Lower leg skin (tissue), 4 donors: ENCODE measurements around the gene FYCO1. TPM values are rescaled to one million over a fixed set of nuclear protein-coding genes. Genes with fewer than 3 reads are reported as not detected.
A peak's percentile ranks its signal among the peaks of the same experiment; 100 is the strongest.

Experiments used
- DNase-seq, 2 donors: peaks; one replicate each; pipeline ENCODE4 v3.0.0-alpha.2; 2019; ENCODE audit warnings: low spot score in 2 of 2
- H3K4me3 ChIP-seq: fragments of 200-600 bp; sonication (generic); 2 replicates; pipeline ENCODE4 v1.5.1; 2017; ENCODE audit warnings: mild to moderate bottlenecking, low read depth; ENCODE audit not compliant: poor library complexity, severe bottlenecking
- POLR2A ChIP-seq, 2 donors: fragments of 450-650 bp; IDR thresholded peaks; one replicate each; pipeline ENCODE4 v1.6.1; 2016 to 2017; ENCODE audit warnings: antibody characterized with exemption in 2 of 2, mild to moderate bottlenecking in 1 of 2, moderate library complexity in 1 of 2
- WGBS, 2 donors: methylation state at CpG; one replicate each; pipeline ENCODE4 v1.1.5; 2018; 5-methylcytosine and 5-hydroxymethylcytosine counted together
- intact Hi-C: fragments of 100-400 bp; cut with DNase I; formaldehyde crosslinking; loops from one replicate; pipeline ENCODE4 v1.15.0; 2023; ENCODE audit warnings: low total_unique reads
- total RNA-seq, 4 donors: library from RNA; depleted of rRNA; stranded (reverse); fragments of >200 nt; gene quantifications; one replicate each; pipeline ENCODE4 v1.1.0, GENCODE V29; 2016
- TF ChIP-seq, protein P1 (sequence below), 3 donors: fragments of 450-650 bp; IDR thresholded peaks; one replicate each; pipeline ENCODE4 v1.5.1; 2016; ENCODE audit warnings: antibody characterized with exemption in 3 of 3, mild to moderate bottlenecking in 3 of 3, moderate library complexity in 2 of 3

The FYCO1 gene
- total RNA-seq, 4 donors from 2014 or later: 35.0 to 57.0 (median 51.3) TPM

DNA sequence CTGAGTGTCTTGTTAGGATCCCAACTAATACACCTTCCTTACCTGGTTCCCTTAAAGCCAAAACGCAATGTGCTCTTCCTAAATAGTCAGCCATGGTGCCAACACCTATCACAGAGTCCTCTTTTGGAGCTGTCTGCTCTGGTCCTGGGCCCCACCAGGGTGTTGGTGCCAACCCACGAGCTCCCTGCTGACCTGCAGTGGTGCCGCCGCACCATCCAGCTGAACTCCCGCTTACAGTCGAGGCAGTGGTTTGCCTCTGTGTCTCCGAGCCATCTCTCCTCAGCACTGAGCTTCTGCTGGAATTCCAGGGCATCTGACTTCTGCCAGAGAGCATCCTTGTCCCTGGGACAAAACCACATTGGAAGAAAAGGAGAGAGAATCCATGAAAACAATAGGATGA, 36.4 kb downstream of the FYCO1 start:
- no peak for DNase-seq
- 87 to 93% methylated on average over 7 of the region's 7 CpGs for WGBS, 2 donors
- TF ChIP-seq, protein P1, sequence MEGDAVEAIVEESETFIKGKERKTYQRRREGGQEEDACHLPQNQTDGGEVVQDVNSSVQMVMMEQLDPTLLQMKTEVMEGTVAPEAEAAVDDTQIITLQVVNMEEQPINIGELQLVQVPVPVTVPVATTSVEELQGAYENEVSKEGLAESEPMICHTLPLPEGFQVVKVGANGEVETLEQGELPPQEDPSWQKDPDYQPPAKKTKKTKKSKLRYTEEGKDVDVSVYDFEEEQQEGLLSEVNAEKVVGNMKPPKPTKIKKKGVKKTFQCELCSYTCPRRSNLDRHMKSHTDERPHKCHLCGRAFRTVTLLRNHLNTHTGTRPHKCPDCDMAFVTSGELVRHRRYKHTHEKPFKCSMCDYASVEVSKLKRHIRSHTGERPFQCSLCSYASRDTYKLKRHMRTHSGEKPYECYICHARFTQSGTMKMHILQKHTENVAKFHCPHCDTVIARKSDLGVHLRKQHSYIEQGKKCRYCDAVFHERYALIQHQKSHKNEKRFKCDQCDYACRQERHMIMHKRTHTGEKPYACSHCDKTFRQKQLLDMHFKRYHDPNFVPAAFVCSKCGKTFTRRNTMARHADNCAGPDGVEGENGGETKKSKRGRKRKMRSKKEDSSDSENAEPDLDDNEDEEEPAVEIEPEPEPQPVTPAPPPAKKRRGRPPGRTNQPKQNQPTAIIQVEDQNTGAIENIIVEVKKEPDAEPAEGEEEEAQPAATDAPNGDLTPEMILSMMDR (IDR thresholded peaks at IDR 0.05): no peak
- TF ChIP-seq POLR2A (IDR thresholded peaks at IDR 0.05): no peak
- no peak overlapping the region for H3K4me3 ChIP-seq
- intact Hi-C loops: no loop called here

DNA sequence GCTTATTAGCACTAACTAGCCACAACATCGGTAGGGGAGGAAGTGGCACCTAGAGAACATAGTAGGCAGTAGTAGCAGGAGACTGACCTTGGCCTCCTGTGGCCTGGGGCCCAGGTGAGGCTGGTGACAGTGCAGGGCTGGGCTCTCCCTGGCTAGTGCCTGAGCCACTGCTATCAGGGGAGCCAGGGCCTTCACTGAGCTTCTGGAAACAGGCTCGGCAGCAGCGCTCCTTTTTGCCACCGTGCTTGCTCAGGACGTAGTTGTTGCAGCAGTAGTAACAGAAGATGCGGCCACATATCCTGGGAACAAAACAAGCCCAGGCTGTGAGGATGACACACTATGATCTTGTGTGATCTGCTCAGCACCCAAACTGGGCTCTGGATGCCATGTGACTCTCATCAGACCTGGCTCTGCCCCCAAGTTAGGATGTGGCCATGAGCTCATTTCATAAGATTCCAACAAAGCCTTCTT, 37.3 kb downstream of the FYCO1 start:
- H3K4me3 ChIP-seq: no peak overlapping the region
- intact Hi-C loops: no loop called here
- TF ChIP-seq, protein P1 (IDR thresholded peaks at IDR 0.05): no peak
- no peak for TF ChIP-seq POLR2A (IDR thresholded peaks at IDR 0.05)
- WGBS, 2 donors: 77 to 93% methylated on average over 6 of the region's 6 CpGs
- peak; percentile 69 to 90 for DNase-seq

DNA sequence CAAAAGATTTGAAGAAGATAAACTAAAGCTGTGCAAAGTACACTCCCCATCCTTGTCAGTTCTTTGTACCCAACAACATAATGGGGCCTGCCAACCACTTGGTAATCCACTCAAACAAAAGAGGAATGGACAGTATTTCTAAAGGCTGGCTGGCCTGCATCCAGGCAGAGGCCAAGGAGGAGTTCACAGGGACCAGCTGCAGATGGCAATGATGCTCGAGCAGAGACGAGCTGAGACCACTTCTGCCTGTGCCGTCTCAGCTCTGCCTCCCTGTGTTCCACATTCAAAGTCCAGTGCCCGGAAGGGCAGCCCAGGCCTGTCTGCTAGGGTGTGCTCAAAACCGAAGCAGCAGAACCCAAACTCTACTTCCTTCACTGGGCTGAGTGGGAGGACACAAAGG, 38.0 kb downstream of the FYCO1 start:
- intact Hi-C loops: no loop called here
- TF ChIP-seq POLR2A (IDR thresholded peaks at IDR 0.05): no peak
- TF ChIP-seq, protein P1 (IDR thresholded peaks at IDR 0.05): no peak
- no peak overlapping the region for H3K4me3 ChIP-seq
- no peak for DNase-seq
- 83 to 92% methylated on average over 5 of the region's 5 CpGs for WGBS, 2 donors

DNA sequence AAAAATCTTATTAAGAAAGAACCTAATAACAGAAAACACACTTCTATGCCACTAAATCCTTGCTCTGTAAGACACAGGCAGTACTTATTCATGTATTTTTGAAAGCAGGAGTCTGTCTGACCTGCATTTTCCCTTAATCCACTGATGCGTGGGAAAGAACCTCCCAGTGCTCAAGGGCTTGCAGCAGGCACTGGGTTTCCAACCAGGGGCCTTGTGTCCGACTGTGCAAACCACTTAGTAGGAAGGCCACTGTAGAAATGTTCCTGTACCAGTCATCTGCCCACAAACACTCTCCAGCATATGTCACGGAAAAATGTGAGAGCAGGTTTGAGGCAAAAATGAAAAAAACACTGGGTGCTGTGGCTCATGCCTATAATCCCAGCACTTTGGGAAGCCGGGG, 39.9 kb downstream of the FYCO1 start:
- intact Hi-C loops: no loop called here
- no peak overlapping the region for H3K4me3 ChIP-seq
- no peak for DNase-seq
- WGBS, 2 donors: 93 to 94% methylated on average over 4 of the region's 4 CpGs
- TF ChIP-seq POLR2A (IDR thresholded peaks at IDR 0.05): no peak
- TF ChIP-seq, protein P1 (IDR thresholded peaks at IDR 0.05): no peak

DNA sequence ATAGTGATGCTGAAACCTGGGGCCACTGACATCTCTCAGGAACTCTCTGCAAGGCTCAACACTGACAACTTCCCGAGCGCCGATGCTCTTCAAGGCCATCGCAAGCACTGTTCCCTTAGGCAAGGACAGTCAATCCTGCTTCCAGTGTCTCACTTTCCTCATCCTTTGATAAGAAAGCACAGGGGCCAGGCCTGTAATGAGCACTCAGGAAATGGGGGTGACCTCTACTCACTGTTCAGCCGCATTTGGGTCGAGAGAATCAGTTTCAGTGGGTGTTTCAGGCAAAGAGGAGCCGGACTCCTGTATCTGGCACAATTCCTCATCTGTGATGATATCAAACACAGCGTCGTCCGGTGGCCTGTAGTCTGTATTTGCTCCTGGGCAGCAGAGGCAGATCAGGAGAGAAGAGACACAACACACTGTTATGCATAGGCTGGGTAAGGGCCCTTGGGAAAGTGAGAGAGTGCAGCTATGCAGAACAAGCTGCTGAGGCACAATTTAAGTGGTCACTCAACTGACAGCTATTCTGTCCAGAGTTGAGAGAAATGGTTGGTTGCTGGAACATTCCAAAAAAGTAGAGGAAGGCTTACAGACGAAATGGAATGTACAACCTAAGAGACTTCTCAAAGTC, 40.5 kb downstream of the FYCO1 start:
- 85 to 95% methylated on average over 11 of the region's 11 CpGs for WGBS, 2 donors
- no peak overlapping the region for H3K4me3 ChIP-seq
- intact Hi-C loops: no loop called here
- DNase-seq: peak in 1 of 2 donors; percentile 50
- TF ChIP-seq, protein P1 (IDR thresholded peaks at IDR 0.05): no peak

DNA sequence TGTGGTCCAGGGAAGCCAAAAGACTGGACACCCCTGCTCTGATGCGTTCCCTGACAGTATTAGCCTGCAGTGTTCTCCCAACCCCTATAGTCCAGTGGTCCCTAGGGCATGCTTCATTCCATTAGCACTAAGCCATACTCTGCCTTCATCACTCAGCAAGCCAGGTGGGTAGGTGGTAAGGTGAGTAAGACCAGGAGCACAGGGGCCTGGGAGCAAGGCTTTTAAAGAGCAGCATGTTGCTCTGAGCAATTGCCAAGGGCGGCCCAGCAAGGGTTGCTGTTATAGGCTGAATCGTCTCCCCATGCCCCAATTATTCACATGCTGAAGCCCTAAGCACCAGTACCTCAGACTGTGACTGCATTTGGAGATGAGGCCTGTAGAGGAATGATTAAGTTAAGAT, 41.3 kb downstream of the FYCO1 start:
- intact Hi-C loops: no loop called here
- no peak for TF ChIP-seq POLR2A (IDR thresholded peaks at IDR 0.05)
- TF ChIP-seq, protein P1 (IDR thresholded peaks at IDR 0.05): no peak
- peak in 1 of 2 donors; percentile 52 for DNase-seq
- no peak overlapping the region for H3K4me3 ChIP-seq
- WGBS, 2 donors: 93 to 97% methylated on average over 3 of the region's 3 CpGs
